Measurements from ENCODE around the gene TMEM45A.

- TF ChIP-seq SUZ12 (IDR thresholded peaks at IDR 0.05) (no peak), ARNT (IDR thresholded peaks at IDR 0.05) (no peak), SP1 (IDR thresholded peaks at IDR 0.05) (no peak), PKNOX1 (IDR thresholded peaks at IDR 0.05) (no peak), FOXM1 (IDR thresholded peaks at IDR 0.05; ENCODE audit: borderline replicate concordance) (no peak), HDGF (IDR thresholded peaks at IDR 0.05; ENCODE audit: borderline replicate concordance) (no peak), ZNF384 (IDR thresholded peaks at IDR 0.05) (no peak)
Observed at GRCh38 chr3:100499651-100500050, 7.2 kb downstream of the TMEM45A start.
